Neural cell (in vitro differentiated cells): ENCODE data around the gene RAPGEF2.

Source experiments
- CTCF ChIP-seq: fragments of 450-650 bp; IDR thresholded peaks from 2 replicates; pipeline ENCODE4 v1.5.1; 2014; ENCODE audit warnings: antibody characterized with exemption, mild to moderate bottlenecking, moderate library complexity; ENCODE audit not compliant: poor library complexity, severe bottlenecking
- EP300 ChIP-seq: fragments of 450-650 bp; conservative IDR thresholded peaks from 2 replicates; pipeline ENCODE4 v1.6.1; 2014; ENCODE audit warnings: antibody characterized with exemption, mild to moderate bottlenecking, moderate library complexity; ENCODE audit not compliant: poor library complexity, severe bottlenecking
- EZH2 ChIP-seq: fragments of 200-600, 300-800 bp; shearing (Covaris generic), sonication (generic); IDR thresholded peaks from 2 replicates; pipeline ENCODE4 v1.6.1; 2014; ENCODE audit warnings: antibody characterized with exemption, low read length, borderline replicate concordance, mild to moderate bottlenecking; ENCODE audit not compliant: insufficient read depth, poor library complexity, severe bottlenecking
- MXI1 ChIP-seq: fragments of 450-650 bp; conservative IDR thresholded peaks from 2 replicates; pipeline ENCODE4 v1.6.1; 2014; ENCODE audit warnings: antibody characterized with exemption, mild to moderate bottlenecking; ENCODE audit not compliant: poor library complexity, severe bottlenecking
- POLR2AphosphoS5 ChIP-seq: IDR thresholded peaks from 2 replicates; pipeline ENCODE4 v1.6.1; 2012
- RAD21 ChIP-seq: fragments of 450-650 bp; conservative IDR thresholded peaks from 2 replicates; pipeline ENCODE4 v1.6.1; 2014; ENCODE audit warnings: antibody characterized with exemption, mild to moderate bottlenecking, moderate library complexity
- TAF1 ChIP-seq: IDR thresholded peaks from 2 replicates; pipeline ENCODE4 v1.6.1; 2012; ENCODE audit warnings: low read depth

- TF ChIP-seq POLR2AphosphoS5 (no peak), CTCF (no peak), RAD21 (no peak), EZH2 (no peak), EP300 (no peak), TAF1 (no peak), MXI1 (no peak)
Measured at GRCh38 chr4:159108124-159108523, 5.2 kb downstream of the RAPGEF2 start.
